22Rv1 (cell line): ENCODE data around the gene NRARP.

Source experiments
- CTCF ChIP-seq: fragments of 450-650 bp; IDR thresholded peaks from 2 replicates; pipeline ENCODE4 v1.5.1; 2017; ENCODE audit warnings: mild to moderate bottlenecking
- ZFX ChIP-seq: fragments of 450-650 bp; IDR thresholded peaks from 2 replicates; pipeline ENCODE4 v1.6.1; 2017; ENCODE audit warnings: antibody characterized with exemption, borderline replicate concordance

- TF ChIP-seq CTCF (no peak), ZFX (no peak)
Observed at GRCh38 chr9:137265496-137266161, 36.4 kb downstream of the NRARP start.
